Testis (tissue), 2 donors: ENCODE results near the gene NCAPD3.

Experiments used
- POLR2A ChIP-seq: fragments of 450-650 bp; IDR thresholded peaks from one replicate; pipeline ENCODE4 v1.6.1; 2017; ENCODE audit warnings: antibody characterized with exemption, mild to moderate bottlenecking, moderate library complexity
- TF ChIP-seq, protein P1 (sequence below), 3 experiments: fragments of 450-650 bp in 2 of 3; fragments of 200-600 bp in 1 of 3; sonication (generic) in 1 of 3; IDR thresholded peaks; one replicate each; pipeline ENCODE4 v1.5.1; 2016 to 2019; ENCODE audit warnings: antibody characterized with exemption in 3 of 3, mild to moderate bottlenecking in 2 of 3, moderate library complexity in 1 of 3

DNA sequence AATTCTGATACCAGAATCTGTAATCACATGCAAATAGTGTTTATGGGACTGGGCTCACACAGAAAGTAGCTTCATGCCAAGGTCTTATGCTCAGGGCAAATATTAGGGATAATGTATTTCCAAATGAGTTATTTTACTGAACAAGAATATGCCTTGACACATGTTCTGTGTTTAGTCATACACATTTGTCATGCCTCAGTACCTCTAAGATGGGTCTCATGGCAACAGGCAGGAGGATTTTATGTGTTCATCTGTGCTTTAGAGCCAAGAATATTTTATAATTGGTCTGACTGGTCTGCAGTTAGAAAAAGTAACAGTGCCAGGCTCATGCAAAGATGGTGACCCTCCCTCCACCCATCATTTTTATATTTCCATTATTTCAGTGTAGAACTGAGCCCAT lies 105.8 kb downstream of the NCAPD3 start:
- TF ChIP-seq, protein P1, sequence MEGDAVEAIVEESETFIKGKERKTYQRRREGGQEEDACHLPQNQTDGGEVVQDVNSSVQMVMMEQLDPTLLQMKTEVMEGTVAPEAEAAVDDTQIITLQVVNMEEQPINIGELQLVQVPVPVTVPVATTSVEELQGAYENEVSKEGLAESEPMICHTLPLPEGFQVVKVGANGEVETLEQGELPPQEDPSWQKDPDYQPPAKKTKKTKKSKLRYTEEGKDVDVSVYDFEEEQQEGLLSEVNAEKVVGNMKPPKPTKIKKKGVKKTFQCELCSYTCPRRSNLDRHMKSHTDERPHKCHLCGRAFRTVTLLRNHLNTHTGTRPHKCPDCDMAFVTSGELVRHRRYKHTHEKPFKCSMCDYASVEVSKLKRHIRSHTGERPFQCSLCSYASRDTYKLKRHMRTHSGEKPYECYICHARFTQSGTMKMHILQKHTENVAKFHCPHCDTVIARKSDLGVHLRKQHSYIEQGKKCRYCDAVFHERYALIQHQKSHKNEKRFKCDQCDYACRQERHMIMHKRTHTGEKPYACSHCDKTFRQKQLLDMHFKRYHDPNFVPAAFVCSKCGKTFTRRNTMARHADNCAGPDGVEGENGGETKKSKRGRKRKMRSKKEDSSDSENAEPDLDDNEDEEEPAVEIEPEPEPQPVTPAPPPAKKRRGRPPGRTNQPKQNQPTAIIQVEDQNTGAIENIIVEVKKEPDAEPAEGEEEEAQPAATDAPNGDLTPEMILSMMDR (IDR thresholded peaks at IDR 0.05), result no peak
- no peak for TF ChIP-seq POLR2A
